ENCODE data around the gene PRDM13.
"Not testable (repeated sequence)": the region's sequence is repeated elsewhere in the genome, so short reads cannot be mapped to it uniquely, and the experiment has no call there.

The PRDM13 gene

GRCh38 chr6:99641270-99641669, 34.6 kb downstream of the PRDM13 start:
- no peak for DNase-seq

GRCh38 chr6:99645986-99646385, 39.4 kb downstream of the PRDM13 start:
- DNase-seq: no peak

- not testable (repeated sequence) for DNase-seq
These were observed 43.5 kb downstream of the PRDM13 start for GRCh38 chr6:99650091-99650571.

- DNase-seq: no peak
These were observed 53.6 kb downstream of the PRDM13 start for GRCh38 chr6:99660206-99660605.

- DNase-seq: no peak
These were observed 55.2 kb downstream of the PRDM13 start for GRCh38 chr6:99661870-99662269.

- no peak for DNase-seq
These were observed 56.0 kb downstream of the PRDM13 start for GRCh38 chr6:99662616-99663015.
